HG03135 (cell line): ENCODE data around the gene C13orf46.

Source experiments
- ATAC-seq: cut with Tn5 transposase; IDR thresholded peaks from one replicate; pipeline ENCODE4 v1.9.1; 2021; ENCODE audit warnings: mild to moderate bottlenecking, moderate library complexity; ENCODE audit not compliant: unreplicated experiment

C13orf46 gene

GRCh38 chr13:113958373-113958772, 15.5 kb downstream of the C13orf46 start:
- no peak for ATAC-seq

GRCh38 chr13:113956571-113956970, 17.3 kb downstream of the C13orf46 start:
- no peak for ATAC-seq

DNA sequence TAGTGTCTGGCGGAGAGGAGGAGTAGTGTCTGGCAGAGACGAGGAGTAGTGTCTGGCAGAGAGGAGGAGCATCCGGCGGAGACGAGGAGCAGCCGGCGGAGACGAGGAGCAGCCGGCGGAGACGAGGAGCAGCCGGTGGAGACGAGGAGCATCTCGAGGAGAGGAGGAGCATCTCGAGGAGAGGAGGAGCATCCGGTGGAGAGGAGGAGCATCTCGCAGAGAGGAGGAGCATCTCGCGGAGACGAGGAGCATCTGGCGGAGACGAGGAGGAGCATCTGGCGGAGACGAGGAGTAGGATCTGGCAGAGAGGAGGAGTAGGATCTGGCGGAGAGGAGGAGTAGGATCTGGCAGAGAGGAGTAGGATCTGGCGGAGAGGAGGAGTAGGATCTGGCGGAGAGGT, 18.2 kb downstream of the C13orf46 start:
- no peak for ATAC-seq

DNA sequence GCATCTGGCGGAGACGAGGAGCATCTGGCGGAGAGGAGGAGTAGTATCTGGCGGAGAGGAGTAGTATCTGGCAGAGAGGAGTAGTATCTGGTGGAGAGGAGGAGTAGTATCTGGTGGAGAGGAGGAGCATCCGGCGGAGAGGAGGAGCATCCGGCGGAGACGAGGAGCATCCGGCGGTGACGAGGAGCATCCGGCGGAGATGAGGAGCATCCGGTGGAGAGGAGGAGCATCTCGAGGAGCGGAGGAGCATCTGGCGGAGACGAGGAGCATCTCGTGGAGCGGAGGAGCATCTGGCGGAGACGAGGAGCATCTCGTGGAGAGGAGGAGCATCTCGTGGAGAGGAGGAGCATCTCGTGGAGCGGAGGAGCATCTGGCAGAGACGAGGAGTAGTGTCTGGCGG, 18.6 kb downstream of the C13orf46 start:
- no peak for ATAC-seq

GRCh38 chr13:113954046-113954835, 19.6 kb downstream of the C13orf46 start:
- no peak for ATAC-seq

DNA sequence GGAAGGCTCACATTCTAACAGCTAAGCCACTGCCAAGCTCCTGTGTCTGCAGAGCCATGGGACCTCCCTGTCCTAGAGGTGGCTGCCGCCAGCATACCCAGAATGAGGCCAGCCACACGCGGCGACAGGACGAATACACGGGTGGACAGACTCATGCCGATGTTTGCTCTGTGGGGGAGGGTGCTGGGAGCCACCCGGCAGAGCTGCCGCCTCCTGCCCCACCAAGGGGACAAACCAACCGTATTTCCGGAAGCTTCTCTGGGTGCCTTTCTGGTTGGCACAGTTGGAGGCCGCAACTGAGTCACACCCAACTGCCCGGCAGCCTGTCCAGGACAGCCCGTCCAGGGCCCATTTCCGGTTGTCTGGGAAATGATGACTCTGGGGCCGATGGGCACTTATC, 20.3 kb downstream of the C13orf46 start:
- ATAC-seq: no peak

DNA sequence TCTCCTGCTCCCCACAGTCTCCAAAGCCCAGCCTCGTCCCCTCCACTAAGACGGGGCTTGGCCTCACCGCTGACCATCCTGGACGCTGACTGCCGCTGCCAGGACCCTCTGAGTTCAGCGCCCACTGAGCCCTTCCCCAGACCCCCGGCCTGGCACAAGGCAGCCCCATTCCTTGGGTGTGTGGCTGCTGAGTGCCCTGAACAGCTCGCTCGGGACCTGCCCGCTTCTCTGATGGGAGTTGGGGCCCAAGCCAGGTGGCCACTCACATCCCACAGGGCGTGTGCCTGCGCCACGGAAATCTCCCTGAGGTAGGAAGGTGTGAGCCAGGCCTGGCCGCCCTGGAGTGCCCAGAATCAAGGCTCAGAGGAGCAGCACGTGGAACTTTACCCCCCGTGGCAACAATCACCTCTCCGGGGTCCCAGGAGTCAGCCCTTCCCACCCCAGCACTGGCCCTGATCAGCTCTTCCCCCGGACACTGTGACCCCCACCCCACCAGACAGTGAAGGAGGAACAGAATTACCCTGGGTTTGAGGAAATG, 20.8 kb downstream of the C13orf46 start:
- ATAC-seq: no peak

DNA sequence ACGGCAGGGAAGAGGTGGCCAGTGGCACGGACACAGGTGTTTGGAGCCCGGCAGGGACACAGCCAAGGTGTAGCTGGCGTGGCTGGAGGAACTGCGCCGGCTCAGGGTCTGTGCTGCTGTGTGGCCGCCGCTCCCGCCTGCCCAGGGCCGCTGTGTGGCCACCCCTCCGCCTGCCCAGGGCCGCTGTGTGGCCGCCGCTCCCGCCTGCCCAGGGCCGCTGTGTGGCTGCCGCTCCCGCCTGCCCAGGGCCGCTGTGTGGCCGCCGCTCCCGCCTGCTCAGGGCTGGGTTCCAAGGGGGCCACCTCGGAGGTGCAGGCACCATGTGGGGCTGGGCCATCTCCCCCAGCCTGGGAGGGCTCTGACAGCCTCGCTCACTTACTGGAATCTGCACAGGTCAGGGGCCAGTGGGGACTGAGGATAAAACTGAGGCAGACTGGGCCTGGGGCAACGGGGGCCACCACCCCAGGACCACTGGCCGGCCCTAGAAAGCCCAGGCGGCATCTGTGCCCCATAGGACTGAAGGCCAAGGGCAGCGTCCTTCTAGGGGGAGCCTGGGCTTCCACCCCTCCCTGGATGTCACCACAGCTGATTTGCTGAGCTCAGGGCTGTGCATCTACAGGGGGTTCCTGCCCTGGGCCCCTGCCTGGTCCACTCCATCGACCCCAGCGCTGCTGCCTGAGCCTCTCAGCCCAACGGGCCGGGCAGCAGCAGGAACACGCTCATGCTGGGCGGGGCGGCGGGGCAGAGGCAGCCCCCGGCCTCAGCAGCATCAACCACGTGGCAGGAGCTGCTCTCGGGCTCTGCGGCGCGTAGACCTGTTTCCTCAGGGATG, 21.5 kb downstream of the C13orf46 start:
- no peak for ATAC-seq

GRCh38 chr13:113951246-113951999, 22.5 kb downstream of the C13orf46 start:
- peak; percentile 71 for ATAC-seq

GRCh38 chr13:113950451-113951245, 23.2 kb downstream of the C13orf46 start:
- no peak for ATAC-seq

- no peak for ATAC-seq
Measured at GRCh38 chr13:113949546-113949945, 24.3 kb downstream of the C13orf46 start.

- ATAC-seq: no peak
Measured at GRCh38 chr13:113948034-113948742, 25.7 kb downstream of the C13orf46 start.

- ATAC-seq: no peak
Measured at GRCh38 chr13:113947311-113948033, 26.4 kb downstream of the C13orf46 start.

GRCh38 chr13:113946409-113947181, 27.3 kb downstream of the C13orf46 start:
- no peak for ATAC-seq

DNA sequence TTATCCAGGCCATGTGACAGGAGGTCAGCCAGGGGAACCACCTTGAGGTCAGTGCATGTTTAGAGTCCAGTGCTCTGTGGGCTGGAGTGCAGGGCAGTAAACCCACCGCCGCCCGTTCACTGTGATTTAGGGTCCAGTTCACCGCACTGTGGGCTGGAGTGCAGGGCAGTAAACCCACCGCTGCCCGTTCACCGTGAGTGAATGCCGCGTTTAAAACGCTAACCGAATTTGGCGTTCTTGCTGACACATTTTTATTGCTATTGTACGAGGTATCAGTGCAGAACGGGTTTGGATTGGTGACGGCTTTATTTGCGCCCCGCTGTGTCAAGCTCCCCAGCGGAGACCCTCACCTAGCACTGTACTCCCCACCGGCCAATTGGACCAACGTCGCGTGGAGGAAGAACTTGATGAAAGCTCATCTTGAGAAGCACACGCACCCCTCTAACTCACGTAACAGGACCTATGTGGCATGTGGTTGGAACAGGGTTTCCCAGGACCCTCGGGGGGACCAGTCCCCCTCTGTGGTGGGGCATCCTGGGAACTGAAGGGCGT, 27.9 kb downstream of the C13orf46 start:
- ATAC-seq: no peak

GRCh38 chr13:113943821-113944565, 29.9 kb downstream of the C13orf46 start:
- ATAC-seq: no peak

- no peak for ATAC-seq
Measured at GRCh38 chr13:113942591-113943103, 31.2 kb downstream of the C13orf46 start.
